Right hindlimb (tissue), 1 donor: Measurements from ENCODE around the gene CEBPG.

ENCODE experiments used
- DNase-seq: peaks from one replicate; pipeline ENCODE4 v3.0.0-alpha.2; 2018

Gene CEBPG

DNA sequence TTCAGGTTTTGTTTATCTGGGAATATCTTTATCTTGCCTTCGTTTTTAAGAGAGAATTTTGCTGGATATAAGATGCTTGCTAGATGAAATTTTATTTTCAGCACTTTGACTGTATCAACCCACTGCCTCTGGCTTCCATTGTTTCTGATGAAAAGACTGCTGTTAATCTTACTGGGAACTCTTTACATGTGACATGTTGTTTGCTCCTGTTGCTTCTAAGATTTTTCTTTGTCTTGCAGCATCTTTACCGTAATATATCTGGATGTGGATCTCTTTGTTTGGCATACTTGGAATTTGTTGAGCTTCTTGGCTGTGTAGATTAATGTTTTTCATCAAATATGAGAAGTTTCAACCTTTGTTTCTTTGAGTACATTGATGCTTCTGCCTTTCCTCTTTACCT, 18.0 kb upstream of the CEBPG start:
- no peak for DNase-seq

DNA sequence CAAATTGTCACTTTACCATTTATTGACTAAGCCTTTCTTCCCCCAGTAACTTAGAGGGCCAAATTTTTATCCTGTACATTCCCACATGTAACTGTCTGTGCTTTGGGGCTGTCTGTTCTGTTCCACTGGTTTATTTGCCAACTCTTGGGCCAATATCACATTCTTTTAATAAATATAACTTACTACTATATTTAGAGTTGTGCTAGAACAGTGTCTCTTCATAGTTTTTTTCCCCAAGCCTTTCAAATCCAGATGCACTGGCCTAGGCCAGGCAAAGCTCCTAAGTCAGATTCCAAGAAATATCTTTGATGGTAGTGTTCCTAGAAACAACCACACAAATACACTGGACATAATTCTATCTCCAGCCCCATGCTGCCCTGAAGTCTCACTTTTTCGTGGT, 16.0 kb upstream of the CEBPG start:
- DNase-seq: no peak

DNA sequence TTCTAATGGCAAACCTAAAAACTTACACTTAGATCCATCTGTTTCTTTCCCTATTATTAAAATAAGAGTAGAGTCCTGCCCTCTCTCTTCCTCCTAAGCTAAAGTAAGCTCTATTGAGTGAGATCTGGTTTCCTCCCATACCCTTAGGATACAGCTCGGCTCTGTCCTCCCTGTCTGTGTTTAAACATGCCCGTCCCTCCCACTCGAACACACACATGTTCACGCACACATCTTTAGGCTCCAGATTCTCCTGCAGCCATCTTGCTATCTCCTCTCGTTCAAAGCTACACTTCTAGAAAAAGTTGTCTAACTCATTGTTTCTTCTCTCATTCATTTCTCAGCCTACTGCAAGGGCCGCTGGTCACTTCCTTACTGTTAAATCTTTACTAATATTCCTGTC, 15.1 kb upstream of the CEBPG start:
- DNase-seq: no peak

DNA sequence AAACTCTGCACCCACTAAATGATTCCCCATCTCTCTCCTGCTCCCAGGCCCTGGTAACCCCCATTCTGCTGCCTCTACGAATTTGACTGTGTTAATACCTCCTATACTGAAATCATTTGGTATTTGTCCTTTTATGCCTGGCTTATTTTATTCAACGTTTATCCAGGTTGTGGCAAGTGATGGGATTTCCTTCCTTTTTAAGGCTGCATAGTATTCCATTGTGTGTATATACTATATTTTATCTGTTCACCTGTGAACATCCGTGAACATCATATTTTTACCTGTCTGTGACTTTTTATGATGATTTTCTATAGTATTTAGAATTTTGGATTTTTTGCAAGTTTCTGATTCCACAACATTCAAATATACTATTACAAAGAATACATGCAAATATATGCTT, 13.9 kb upstream of the CEBPG start:
- no peak for DNase-seq

DNA sequence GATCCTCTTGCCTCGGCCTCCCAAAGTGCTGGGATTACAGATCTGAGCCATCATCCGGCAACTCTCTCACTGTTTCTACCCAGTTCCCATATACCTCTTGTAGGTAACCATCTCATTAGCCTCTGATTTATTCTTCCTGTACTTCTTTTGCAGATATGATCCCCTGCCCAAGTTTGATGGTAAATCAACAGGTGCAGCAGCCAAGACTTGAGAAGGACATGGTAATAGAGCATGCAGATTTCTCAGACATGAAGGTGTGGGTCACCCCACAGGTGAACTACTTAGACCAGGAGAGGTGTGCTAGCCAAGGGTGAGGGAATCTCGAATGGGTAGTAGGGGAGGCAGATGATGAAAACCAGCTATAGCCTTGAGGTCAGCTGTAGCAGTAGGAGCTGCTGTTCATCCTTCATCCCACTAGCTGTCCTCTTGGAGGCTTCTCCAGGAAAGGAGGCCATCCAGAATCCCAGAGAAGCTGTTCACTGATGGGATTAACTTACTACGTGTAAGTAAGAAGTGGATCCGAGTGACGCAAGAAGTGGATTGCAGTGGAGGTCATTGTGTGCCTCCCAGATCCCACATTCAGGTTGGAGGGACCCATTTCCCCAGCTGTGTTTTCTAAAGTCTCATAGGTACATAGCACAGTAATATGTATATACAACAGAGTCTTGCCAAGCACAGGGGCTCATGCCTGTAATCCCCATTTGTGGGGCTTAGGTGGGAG, 10.8 kb upstream of the CEBPG start:
- no peak for DNase-seq

DNA sequence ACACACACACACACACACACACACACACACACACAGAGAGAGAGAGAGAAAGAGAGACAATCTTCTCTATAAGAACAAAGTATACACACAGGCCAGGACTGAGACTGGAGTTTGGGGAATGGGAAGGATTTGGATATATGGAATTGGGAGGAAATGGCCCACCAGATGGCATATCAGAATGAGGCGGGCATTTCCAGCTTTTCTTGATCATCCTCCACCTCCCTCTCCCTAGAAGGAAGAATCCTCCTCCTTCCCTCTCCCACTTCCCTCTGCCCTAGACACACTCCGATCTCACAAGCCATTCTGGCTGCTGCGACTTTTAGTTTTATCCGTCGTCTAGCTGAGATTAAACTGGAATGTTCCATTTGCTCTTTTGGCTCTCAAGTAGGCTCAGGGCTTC, 10.0 kb upstream of the CEBPG start:
- DNase-seq: no peak

DNA sequence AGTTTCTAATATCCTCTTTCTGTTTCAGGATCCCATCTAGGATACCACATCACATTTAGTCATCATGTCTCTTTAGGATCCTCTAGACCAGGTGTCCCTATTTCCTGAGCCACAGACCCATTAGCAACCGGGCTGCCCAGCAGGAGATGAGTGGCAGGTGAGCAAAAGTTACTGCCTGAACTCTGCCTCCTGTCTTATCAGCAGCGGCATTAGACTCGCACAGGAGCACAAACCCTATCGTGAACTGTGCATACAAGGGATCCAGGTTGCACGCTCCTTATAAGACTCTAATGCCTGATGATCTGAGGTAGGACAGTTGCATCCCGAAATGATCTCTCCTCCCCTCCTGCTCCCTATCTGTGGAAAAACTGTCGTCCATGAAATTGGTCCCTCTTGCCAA, 7.8 kb upstream of the CEBPG start:
- no peak for DNase-seq

DNA sequence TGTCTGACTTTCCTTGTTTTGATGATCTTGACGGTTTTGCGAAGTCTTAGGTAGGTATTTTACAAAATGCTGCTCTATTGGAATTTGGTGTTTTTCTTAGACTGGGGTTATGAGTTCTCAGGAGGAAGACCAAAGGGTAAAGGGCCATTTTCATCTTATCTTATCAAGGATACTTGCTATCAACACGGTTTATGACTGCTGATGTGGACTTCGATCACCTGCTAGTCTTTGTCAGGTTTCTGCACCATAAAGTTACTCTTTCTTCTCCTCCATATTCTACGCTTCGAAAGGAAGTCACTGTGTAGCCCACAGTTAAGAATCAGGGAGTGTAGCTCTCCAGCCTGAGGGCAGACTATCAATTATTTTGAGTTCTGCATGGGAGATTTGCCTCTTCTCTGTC, 7.4 kb upstream of the CEBPG start:
- no peak for DNase-seq

DNA sequence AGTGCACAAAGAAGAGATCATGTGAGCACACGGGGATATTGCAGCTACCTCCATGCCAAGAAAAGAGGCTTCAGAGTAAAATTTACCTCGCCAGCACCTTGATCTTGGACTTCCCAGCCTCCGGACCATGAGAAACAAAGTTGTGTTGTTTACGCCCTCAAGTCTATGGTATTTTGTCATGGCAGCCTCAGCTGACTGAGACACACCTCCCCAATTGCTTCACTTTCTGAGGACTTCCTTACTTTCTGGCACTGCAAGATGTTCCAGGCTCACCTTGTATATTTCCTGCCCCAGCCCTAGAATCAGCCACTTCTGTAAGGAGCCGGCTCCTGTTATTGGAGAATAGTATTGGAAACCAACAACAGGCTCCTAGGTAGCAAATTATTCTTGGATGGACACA, 6.6 kb upstream of the CEBPG start:
- no peak for DNase-seq

DNA sequence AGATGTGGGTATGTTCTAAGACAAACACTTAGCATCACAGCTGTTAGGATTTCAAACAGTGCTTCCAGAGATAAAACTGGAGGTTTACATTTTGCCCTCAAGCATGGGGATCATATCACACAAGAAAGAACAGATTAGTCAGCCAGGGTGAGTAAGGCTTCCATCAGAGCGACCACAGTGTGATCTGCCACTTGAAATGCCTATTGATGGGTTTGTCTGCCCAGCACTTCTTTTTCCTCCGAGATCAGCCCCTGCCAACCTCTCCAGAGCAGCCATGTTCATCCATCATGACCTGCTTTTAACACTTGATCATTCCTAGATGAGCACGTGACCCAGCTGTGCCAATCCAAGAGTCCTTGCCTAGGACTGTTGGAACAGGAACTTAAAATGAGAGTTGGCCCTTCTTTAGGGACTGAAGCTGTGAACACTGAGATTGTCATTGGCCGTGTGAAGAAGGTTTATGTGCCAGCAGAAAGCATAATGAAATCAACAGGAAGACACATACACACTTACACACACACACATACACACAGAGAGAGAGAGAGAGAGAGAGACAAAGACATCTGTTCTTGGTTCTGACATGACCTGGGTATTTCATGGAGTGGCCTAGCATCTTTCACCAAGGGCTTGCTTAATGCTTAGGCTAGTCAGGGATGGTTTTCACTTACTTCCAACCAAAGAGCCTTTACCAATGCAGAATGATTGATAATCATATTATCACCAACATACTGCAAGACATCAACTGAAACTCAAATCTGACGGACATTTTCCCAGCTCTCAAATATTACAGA, 5.2 kb upstream of the CEBPG start:
- DNase-seq: no peak

DNA sequence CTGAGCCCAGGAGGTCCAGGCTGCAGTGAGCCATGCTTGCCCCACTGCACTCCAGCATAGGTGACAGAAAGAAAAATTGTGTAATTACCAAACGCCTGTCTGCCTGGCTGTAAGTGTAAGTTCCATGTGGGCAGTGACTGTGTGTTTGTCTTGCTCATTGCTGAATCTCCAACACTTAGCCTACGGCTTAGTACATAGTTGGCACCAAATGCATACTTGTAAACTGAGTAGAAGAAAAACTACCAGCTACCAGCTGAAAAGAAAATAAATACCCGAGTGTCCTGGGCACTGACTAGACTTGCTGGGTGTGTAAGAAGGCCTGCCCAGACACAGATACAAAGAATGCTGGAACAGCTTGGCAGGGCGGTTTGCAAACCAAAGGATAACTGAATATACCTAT, 2.7 kb upstream of the CEBPG start:
- DNase-seq: no peak

DNA sequence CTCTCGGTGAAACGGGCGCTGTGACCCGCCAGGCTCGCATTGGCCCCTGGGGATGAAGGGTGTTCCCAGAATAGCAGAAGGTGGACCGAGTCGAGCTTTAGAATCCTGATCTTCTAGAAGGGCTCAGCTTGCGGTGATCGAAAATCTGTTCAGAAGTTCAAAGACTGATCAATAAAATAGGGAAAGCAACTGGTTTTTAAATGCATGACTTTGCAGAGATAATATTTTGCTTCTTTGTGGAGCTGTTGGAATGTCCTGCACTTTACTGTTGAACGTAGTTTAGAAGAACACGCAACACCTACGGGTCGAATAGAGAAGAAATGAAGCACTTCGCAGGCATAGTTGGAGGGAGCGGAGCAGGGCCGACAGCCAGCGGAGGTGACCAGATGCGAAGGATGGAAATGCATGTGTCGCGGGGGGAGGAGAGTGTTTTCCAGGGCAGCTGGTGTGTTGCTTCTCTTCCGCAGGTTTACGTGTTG, 766 bp downstream of the CEBPG start:
- DNase-seq: peak; percentile 36

DNA sequence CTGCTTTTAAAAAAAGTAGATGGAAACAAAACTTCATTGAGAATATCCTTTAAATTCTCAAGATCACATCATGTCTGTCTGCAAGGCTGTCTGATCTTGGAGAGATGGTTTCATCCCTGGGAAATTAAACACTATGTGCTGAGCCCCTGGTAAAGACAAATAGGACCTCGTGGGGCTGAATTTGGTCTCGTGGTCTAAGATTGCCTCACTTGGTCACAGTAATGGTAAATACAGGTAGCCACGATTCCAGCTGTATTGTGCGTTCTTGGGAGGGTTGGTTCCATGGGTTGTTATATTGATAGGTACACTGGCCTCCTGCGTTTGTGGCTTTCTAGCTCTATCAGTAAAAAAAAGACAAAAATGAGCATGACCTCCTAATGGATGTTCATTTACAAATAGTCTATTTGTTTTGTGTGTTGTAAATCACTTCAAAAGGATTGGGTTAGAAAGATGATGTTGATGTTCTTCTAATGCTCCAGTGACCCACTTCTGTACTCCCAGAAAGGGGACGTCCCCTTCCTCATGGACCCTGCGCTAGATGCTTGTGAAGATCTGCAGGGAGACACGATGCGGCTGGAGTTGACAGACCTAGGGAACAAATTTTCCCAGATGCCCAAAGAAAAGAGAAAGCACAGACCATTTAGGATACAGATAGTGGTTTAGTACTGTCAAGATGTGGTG, 1.8 kb downstream of the CEBPG start:
- no peak for DNase-seq

DNA sequence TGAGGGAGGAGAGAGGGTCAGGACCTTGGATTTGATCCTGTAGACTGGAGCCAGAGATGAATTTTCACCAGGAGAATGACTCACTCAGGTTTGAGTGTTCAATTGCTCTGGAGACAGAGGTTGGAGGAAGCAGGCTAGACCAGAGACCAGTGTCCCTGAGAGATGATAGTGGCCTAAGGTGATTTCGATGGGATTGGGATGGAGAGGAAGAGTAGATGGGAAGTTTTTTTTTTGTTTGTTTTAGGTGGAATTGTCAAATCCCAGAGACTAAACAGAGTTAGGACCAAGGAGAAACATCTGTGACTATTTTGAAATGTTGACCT, 2.3 kb downstream of the CEBPG start:
- no peak for DNase-seq

DNA sequence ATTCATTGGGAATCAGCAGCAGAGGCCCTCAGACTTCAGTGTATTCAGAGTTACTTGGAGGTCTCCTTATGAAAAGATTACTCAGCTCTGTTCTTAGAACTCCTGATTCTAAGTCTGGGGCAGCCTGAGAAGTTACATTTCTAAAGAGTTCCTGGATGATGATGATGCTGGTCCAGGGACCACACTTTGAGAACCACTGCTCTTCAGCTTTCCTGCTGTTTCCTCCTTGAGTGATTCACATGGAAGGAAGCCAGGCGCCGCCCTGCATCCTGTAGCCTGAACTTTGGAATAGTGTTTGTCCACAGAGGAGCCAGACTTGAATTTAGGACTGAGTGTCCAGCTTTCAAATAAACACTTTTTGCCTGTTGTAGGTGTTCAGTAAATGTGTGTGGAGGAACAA, 2.9 kb downstream of the CEBPG start:
- peak; percentile 38 for DNase-seq

DNA sequence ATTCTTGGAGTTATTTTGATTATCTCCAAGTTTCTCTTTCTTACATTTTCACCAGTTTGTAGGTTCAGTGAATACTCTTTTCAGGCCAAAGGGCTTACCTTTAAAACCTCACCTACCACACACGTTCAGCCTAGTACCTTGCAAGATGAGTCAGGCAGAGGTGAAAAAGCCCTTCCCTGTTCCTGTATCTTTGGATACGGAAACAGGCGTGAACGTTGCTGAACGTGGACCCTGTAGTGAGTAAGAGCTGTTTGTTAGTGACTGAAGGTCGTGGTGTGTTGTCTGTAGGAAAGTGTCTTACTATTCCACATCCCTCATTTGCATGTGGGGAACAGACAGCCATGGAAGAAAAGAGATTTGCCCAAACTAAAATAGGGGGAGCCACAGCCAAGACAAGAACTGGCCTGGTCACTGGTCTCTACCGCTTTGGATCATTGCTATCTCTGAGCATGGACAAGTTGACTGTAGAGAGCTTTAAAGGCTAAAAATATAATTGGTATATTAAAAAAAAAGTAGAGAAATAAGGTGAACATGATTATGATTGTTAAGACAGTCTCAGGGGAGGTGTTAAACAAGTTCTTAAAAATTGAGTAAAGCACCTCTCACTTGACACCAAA, 3.5 kb downstream of the CEBPG start:
- DNase-seq: no peak

DNA sequence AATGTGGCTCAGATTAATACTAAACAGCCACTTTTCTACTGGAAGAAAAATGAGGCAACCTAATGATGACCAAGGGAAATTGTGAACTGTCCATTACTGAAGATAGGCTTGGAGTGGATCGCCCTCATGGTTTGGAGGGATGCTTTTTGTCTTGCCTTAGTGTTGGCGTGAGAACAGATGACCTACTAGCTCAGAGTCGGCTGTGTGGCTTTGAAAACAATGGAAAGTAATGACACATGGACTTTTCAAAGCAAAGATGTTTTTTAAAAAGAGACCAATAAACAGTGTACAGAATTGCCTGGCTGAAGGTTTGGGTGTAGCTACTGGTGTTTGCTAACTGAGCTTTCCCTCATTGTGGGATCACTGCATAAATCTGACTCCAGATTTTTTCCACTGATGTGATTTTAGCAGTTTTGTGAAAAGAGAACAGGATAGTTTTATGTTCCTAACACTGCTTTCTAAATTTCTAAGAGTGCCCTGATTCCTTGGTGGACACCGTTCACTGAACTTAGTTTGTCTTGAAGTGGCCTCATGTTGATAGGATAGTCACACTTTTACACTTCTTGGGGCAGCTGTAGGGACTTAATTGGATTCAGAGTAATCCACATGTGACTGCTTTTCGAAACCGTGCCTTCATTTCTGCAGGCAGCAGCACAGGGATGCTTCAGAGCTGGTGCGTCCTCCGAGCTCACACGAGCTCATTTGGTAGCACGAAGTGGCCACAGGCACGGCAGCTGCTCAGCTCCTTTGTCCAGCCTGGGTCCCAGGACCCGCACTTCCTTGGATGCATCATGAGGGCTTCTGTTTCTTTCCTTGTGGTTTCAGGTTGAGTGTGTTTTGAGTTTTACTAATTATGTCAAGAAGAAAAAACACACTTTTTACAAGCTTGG, 4.3 kb downstream of the CEBPG start:
- DNase-seq: no peak

DNA sequence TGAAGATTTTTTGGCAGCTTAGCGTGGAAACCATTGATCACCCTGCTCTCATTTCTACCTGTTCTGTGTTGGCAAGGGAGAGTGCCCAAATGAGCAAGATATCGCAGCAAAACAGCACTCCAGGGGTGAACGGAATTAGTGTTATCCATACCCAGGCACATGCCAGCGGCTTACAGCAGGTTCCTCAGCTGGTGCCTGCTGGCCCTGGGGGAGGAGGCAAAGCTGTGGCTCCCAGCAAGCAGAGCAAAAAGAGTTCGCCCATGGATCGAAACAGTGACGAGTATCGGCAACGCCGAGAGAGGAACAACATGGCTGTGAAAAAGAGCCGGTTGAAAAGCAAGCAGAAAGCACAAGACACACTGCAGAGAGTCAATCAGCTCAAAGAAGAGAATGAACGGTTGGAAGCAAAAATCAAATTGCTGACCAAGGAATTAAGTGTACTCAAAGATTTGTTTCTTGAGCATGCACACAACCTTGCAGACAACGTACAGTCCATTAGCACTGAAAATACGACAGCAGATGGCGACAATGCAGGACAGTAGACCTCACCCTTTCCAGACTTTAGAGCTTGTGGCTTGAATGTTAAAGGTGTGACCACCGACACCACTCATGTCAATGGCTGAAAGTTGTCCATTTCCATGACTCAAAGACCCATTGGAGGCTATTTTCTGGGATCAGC, 5.8 kb downstream of the CEBPG start:
- no peak for DNase-seq

DNA sequence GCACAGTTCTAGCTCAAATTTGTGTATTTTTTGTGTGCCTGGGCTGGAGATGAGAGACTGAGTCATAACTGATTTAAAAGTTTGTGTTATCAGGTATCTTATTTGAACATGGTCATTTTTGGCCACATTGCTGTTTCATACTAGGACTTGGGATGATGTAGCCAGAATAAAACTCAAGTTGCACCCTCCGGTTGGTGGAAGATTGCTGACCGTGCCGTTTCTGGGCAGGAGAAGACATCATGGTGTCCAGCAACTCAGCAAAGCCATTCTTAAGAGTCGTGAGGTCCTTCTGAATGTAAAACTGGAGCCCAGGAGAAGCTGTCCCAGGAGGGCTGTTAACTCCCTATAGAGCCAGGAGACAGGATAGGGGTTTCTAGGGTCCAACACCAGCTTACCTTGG, 7.6 kb downstream of the CEBPG start:
- no peak for DNase-seq

DNA sequence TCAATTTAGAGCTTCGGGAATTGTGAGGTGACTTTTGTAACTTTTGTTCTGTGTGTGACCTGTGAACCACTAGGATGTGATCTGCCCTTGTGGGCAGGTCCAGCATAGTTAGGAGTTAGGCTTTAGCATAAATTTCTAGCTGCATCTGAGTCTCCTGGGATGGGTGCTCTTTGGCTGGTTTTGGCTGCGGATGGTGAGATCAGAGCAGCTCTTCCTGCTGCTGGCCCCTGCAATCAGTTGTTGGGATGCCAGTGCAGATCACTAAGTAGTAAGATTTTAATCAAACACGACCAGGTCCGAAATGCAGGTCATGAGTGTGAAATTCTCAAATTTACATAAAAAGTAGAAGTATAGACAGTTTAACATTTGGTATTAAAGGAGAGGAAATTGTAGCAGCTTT, 8.5 kb downstream of the CEBPG start:
- DNase-seq: no peak

DNA sequence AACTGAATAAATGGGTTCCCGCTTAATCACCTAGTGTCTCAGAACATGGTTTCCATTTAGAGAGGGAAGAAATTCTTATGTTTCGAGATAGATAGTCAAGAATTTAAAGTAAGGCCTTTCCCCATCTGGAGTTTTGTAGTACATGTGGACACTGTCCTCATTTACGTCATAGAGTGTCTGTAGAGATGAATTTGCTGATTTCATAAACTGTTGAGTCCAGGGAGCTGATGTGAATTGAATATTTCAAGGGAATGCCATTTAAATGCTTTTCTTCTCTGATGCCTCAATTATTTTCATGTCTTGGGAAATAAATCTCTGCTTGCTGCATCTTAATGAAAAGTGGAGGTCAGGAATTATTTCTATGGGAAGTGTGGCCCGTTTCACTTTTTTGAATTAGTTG, 9.5 kb downstream of the CEBPG start:
- no peak for DNase-seq

DNA sequence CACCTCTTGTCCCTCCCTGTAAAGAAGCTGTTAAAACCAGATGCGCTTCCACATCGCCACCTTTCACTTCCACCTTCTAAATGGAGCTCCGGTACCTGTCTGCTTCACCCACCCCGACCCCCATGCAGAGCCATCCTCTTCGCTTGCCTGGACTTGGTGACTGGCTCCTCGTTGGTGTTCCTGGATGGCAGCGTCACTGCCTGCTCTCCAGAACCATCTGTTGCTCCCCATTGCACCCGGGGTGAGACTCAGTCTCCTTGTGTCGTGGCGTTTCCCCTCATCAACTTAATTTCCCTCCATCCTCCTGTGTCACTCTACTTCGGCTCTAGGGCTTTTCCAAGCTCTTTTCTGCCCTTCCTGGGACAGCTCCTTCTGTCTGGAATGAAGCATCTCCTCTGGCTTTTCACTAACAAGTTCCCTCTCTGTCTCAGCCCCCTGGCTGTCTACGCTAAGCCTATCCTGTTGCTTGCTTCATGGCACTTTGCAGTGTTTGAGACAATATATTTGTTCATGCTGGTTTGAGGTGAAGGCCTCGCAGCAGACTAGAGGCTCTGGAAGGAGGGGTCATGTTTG, 10.3 kb downstream of the CEBPG start:
- DNase-seq: no peak
